Effector memory CD8-positive, alpha-beta T cell (primary cell): ENCODE measurements around the gene RMDN3.
A peak's percentile ranks its signal among the peaks of the same experiment; 100 is the strongest.

Experiments used
- ATAC-seq: fragments of 150-1000 bp; cut with Tn5 transposase; replicated peaks from 2 replicates; pipeline ENCODE4 v1.10.0; 2021; ENCODE audit warnings: mild to moderate bottlenecking, moderate library complexity
- DNase-seq, 3 experiments: peaks; one replicate each; pipeline ENCODE4 v3.0.0; 2021
- H3K27ac Mint-ChIP-seq, 2 donors: one replicate each; pipeline ENCODE4 v1.8.0; 2022; ENCODE audit warnings: mild to moderate bottlenecking in 2 of 2, mixed read lengths in 2 of 2, moderate library complexity in 2 of 2
- H3K27me3 Mint-ChIP-seq, 2 donors: one replicate each; pipeline ENCODE4 v1.8.0; 2022; ENCODE audit warnings: mixed read lengths in 2 of 2
- H3K36me3 Mint-ChIP-seq: one replicate; pipeline ENCODE4 v1.8.0; 2022; ENCODE audit warnings: mild to moderate bottlenecking, moderate library complexity, mixed read lengths; ENCODE audit not compliant: insufficient read depth
- H3K4me1 Mint-ChIP-seq, 2 donors: one replicate each; pipeline ENCODE4 v1.8.0; 2022; ENCODE audit warnings: low read depth in 2 of 2, mixed read lengths in 2 of 2
- H3K4me3 Mint-ChIP-seq, 2 donors: one replicate each; pipeline ENCODE4 v1.8.0; 2022; ENCODE audit warnings: mild to moderate bottlenecking in 2 of 2, mixed read lengths in 2 of 2, moderate library complexity in 2 of 2
- H3K9me3 Mint-ChIP-seq, 2 donors: one replicate each; pipeline ENCODE4 v1.8.0; 2022; ENCODE audit warnings: mixed read lengths in 2 of 2

RMDN3 gene

GRCh38 chr15:40736575-40736974 lies 18.5 kb downstream of the RMDN3 start:
- Mint-ChIP-seq H3K27me3 (no peaks in the 10 kb centered on the region), H3K27ac (no peak overlapping the region), H3K4me3 (no peak overlapping the region), H3K36me3 (peaks cover 38% of the 10 kb centered on the region), H3K9me3 (no peaks in the 10 kb centered on the region), H3K4me1 (no peaks in the 10 kb centered on the region)
- no peak for ATAC-seq
- DNase-seq = no peak

- ATAC-seq = no peak
- H3K9me3 Mint-ChIP-seq = no peaks in the 10 kb centered on the region
- no peak for DNase-seq
- H3K4me1 Mint-ChIP-seq = no peaks in the 10 kb centered on the region
- H3K27ac Mint-ChIP-seq = no peak overlapping the region
- H3K4me3 Mint-ChIP-seq = no peak overlapping the region
- peaks cover 21% of the 10 kb centered on the region for H3K36me3 Mint-ChIP-seq
- no peaks in the 10 kb centered on the region for H3K27me3 Mint-ChIP-seq
Observed at GRCh38 chr15:40731034-40731433, 24.0 kb downstream of the RMDN3 start.

- H3K27me3 Mint-ChIP-seq = no peaks in the 10 kb centered on the region
Observed at GRCh38 chr15:40723919-40724318, 31.1 kb downstream of the RMDN3 start.

GRCh38 chr15:40722934-40723333 lies 32.1 kb downstream of the RMDN3 start:
- Mint-ChIP-seq H3K27me3 (no peaks in the 10 kb centered on the region), H3K27ac (peak overlapping the region in 1 of 2 donors; percentile 8), H3K4me1 (peaks cover 0 to 4% of the 10 kb centered on the region in 2 donors), H3K4me3 (no peak overlapping the region), H3K9me3 (no peaks in the 10 kb centered on the region), H3K36me3 (no peaks in the 10 kb centered on the region)
- ATAC-seq = no peak
- no peak for DNase-seq

More at GRCh38 chr15:40723919-40724318, 31.1 kb downstream of the RMDN3 start:
- Mint-ChIP-seq H3K4me3 (no peak overlapping the region), H3K27ac (no peak overlapping the region), H3K9me3 (no peaks in the 10 kb centered on the region), H3K4me1 (peaks cover 0 to 4% of the 10 kb centered on the region in 2 donors), H3K36me3 (no peaks in the 10 kb centered on the region)
- no peak for DNase-seq
- no peak for ATAC-seq

- DNase-seq (no peak), ATAC-seq (no peak)
- Mint-ChIP-seq H3K36me3 (no peaks in the 10 kb centered on the region), H3K9me3 (no peaks in the 10 kb centered on the region), H3K4me1 (peaks cover 0 to 4% of the 10 kb centered on the region in 2 donors), H3K4me3 (no peak overlapping the region), H3K27me3 (no peaks in the 10 kb centered on the region), H3K27ac (no peak overlapping the region)
Observed at GRCh38 chr15:40722354-40722753, 32.7 kb downstream of the RMDN3 start.

GRCh38 chr15:40721701-40722100 lies 33.4 kb downstream of the RMDN3 start:
- Mint-ChIP-seq H3K9me3 (no peaks in the 10 kb centered on the region), H3K27me3 (no peaks in the 10 kb centered on the region), H3K36me3 (no peaks in the 10 kb centered on the region), H3K4me1 (peaks cover 0 to 4% of the 10 kb centered on the region in 2 donors), H3K4me3 (no peak overlapping the region), H3K27ac (no peak overlapping the region)
- ATAC-seq = no peak
- DNase-seq = no peak

GRCh38 chr15:40716165-40716564 lies 38.9 kb downstream of the RMDN3 start:
- H3K4me3 Mint-ChIP-seq = no peak overlapping the region
- no peaks in the 10 kb centered on the region for H3K27me3 Mint-ChIP-seq
- no peak for ATAC-seq
- DNase-seq = no peak
- no peaks in the 10 kb centered on the region for H3K9me3 Mint-ChIP-seq
- H3K36me3 Mint-ChIP-seq = no peaks in the 10 kb centered on the region
- no peaks in the 10 kb centered on the region for H3K4me1 Mint-ChIP-seq
- no peak overlapping the region for H3K27ac Mint-ChIP-seq

- no peak overlapping the region for H3K27ac Mint-ChIP-seq
- no peaks in the 10 kb centered on the region for H3K9me3 Mint-ChIP-seq
- no peaks in the 10 kb centered on the region for H3K36me3 Mint-ChIP-seq
- no peaks in the 10 kb centered on the region for H3K4me1 Mint-ChIP-seq
- ATAC-seq (no peak), DNase-seq (no peak)
- H3K27me3 Mint-ChIP-seq = no peaks in the 10 kb centered on the region
- no peak overlapping the region for H3K4me3 Mint-ChIP-seq
Observed at GRCh38 chr15:40714144-40714543, 40.9 kb downstream of the RMDN3 start.

GRCh38 chr15:40706121-40706520 lies 48.9 kb downstream of the RMDN3 start:
- no peak overlapping the region for H3K27ac Mint-ChIP-seq
- DNase-seq (no peak), ATAC-seq (no peak)
- no peak overlapping the region for H3K4me3 Mint-ChIP-seq
- H3K27me3 Mint-ChIP-seq = no peaks in the 10 kb centered on the region
- peaks cover 4% of the 10 kb centered on the region for H3K36me3 Mint-ChIP-seq
- no peaks in the 10 kb centered on the region for H3K9me3 Mint-ChIP-seq
- no peaks in the 10 kb centered on the region for H3K4me1 Mint-ChIP-seq

- Mint-ChIP-seq H3K9me3 (no peaks in the 10 kb centered on the region), H3K4me1 (peaks cover 0 to 2% of the 10 kb centered on the region in 2 donors), H3K27ac (no peak overlapping the region), H3K27me3 (no peaks in the 10 kb centered on the region), H3K4me3 (no peak overlapping the region), H3K36me3 (peaks cover 4% of the 10 kb centered on the region)
- no peak for DNase-seq
- ATAC-seq = peak; percentile 40
Observed at GRCh38 chr15:40702077-40702476, 53.0 kb downstream of the RMDN3 start.

- no peak overlapping the region for H3K4me3 Mint-ChIP-seq
- H3K27me3 Mint-ChIP-seq = no peaks in the 10 kb centered on the region
- no peaks in the 10 kb centered on the region for H3K9me3 Mint-ChIP-seq
- H3K27ac Mint-ChIP-seq = no peak overlapping the region
- peaks cover 15 to 24% of the 10 kb centered on the region in 2 donors for H3K4me1 Mint-ChIP-seq
- H3K36me3 Mint-ChIP-seq = peaks cover 10% of the 10 kb centered on the region
- ATAC-seq (no peak), DNase-seq (no peak)
Observed at GRCh38 chr15:40697916-40698315, 57.1 kb downstream of the RMDN3 start.

GRCh38 chr15:40696228-40696627 lies 58.8 kb downstream of the RMDN3 start:
- Mint-ChIP-seq H3K4me1 (peaks cover 15 to 24% of the 10 kb centered on the region in 2 donors), H3K36me3 (peaks cover 19% of the 10 kb centered on the region), H3K27ac (peak overlapping the region in 1 of 2 donors; percentile 96), H3K4me3 (peak overlapping the region; percentile 94 to 97), H3K27me3 (no peaks in the 10 kb centered on the region), H3K9me3 (no peaks in the 10 kb centered on the region)
- no peak for ATAC-seq
- DNase-seq = no peak

GRCh38 chr15:40695469-40695890 lies 59.6 kb downstream of the RMDN3 start:
- H3K27me3 Mint-ChIP-seq = no peaks in the 10 kb centered on the region
- DNase-seq = no peak
- no peaks in the 10 kb centered on the region for H3K9me3 Mint-ChIP-seq
- H3K36me3 Mint-ChIP-seq = peaks cover 19% of the 10 kb centered on the region
- peak overlapping the region; percentile 96 to 97 for H3K27ac Mint-ChIP-seq
- peak overlapping the region; percentile 94 to 97 for H3K4me3 Mint-ChIP-seq
- no peak for ATAC-seq
- peaks cover 15 to 24% of the 10 kb centered on the region in 2 donors for H3K4me1 Mint-ChIP-seq

GRCh38 chr15:40694688-40695468 lies 60.2 kb downstream of the RMDN3 start, which contains the start of gene RAD51:
TSS of gene RAD51 (plus strand) at chr15:40695174. CDS start at chr15:40698759, 3,585 bp downstream.
- DNase-seq (peak; percentile 90 to 92 (median 91)), ATAC-seq (peak; percentile 92)
- H3K4me3 Mint-ChIP-seq = peak within 1 kb of the TSS; percentile 94 to 97
- no peaks in the 10 kb centered on the region for H3K9me3 Mint-ChIP-seq
- peaks cover 19% of the 10 kb centered on the region for H3K36me3 Mint-ChIP-seq
- H3K27ac Mint-ChIP-seq = peak within 1 kb of the TSS; percentile 96 to 97
- H3K27me3 Mint-ChIP-seq = no peaks in the 10 kb centered on the region
- H3K4me1 Mint-ChIP-seq = peaks cover 15 to 25% of the 10 kb centered on the region in 2 donors
